Stimulated activated memory B cell treated with anti-CD40 and anti-IgM and Interleukin-4, amounts not matched to agents 10 μg/mL and 1 μg/mL and 100 μg/mL, for 72 hours (primary cell): ENCODE results near the gene BPTF.
"Not testable (repeated sequence)": the region's sequence is repeated elsewhere in the genome, so short reads cannot be mapped to it uniquely, and the experiment has no call there.

Experiments used
- ATAC-seq: fragments of 150-1000 bp; cut with Tn5 transposase; 2 replicates; pipeline ENCODE4 v1.10.0; 2021
- H3K27ac Mint-ChIP-seq: one replicate; pipeline ENCODE4 v1.8.0; 2022; ENCODE audit warnings: mild to moderate bottlenecking, mixed read lengths
- H3K27me3 Mint-ChIP-seq: one replicate; pipeline ENCODE4 v1.8.0; 2022; ENCODE audit warnings: mixed read lengths
- H3K36me3 Mint-ChIP-seq: one replicate; pipeline ENCODE4 v1.8.0; 2022; ENCODE audit warnings: mixed read lengths
- H3K4me1 Mint-ChIP-seq: one replicate; pipeline ENCODE4 v1.8.0; 2022; ENCODE audit warnings: mixed read lengths
- H3K4me3 Mint-ChIP-seq: one replicate; pipeline ENCODE4 v1.8.0; 2022; ENCODE audit warnings: mild to moderate bottlenecking, moderate library complexity, mixed read lengths
- H3K9me3 Mint-ChIP-seq: one replicate; pipeline ENCODE4 v1.8.0; 2022; ENCODE audit warnings: mixed read lengths

The BPTF gene

GRCh38 chr17:67993153-67993997 is 168.1 kb downstream of the BPTF start:
- Mint-ChIP-seq H3K36me3 (no peaks in the 10 kb centered on the region), H3K4me1 (peaks cover 36% of the 10 kb centered on the region), H3K27me3 (peaks cover 10% of the 10 kb centered on the region), H3K27ac (peak overlapping the region; percentile 86), H3K4me3 (peak overlapping the region; percentile 91), H3K9me3 (no peaks in the 10 kb centered on the region)
- ATAC-seq, result peak; percentile 90

DNA sequence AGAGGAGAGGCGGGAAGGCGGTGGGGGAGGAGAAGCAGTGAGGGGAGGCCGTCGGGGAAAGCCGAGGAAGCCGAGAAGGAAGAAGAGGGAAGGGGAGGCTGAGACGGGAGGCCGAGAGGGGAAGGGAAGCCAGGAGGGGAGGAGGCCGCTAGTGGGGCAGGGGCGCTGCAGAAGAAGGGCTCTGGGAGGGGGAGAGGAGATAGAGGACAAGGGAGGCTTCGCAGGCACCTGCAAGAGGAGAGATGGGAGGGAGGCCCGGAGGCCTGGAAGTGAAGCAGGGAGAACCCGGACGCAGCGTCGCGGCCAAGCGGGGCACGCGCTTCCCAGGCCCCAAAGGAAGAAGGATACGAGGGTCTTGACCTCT is 168.7 kb downstream of the BPTF start:
- peak overlapping the region; percentile 78 for H3K4me3 Mint-ChIP-seq
- H3K27me3 Mint-ChIP-seq, result peaks cover 10% of the 10 kb centered on the region
- H3K27ac Mint-ChIP-seq, result peak overlapping the region; percentile 86
- H3K9me3 Mint-ChIP-seq, result no peaks in the 10 kb centered on the region
- no peak for ATAC-seq
- H3K36me3 Mint-ChIP-seq, result no peaks in the 10 kb centered on the region
- peaks cover 36% of the 10 kb centered on the region for H3K4me1 Mint-ChIP-seq

- ATAC-seq, result no peak
- H3K27me3 Mint-ChIP-seq, result peaks cover 10% of the 10 kb centered on the region
- H3K36me3 Mint-ChIP-seq, result no peaks in the 10 kb centered on the region
- H3K27ac Mint-ChIP-seq, result no peak overlapping the region
- H3K9me3 Mint-ChIP-seq, result no peaks in the 10 kb centered on the region
- peaks cover 36% of the 10 kb centered on the region for H3K4me1 Mint-ChIP-seq
- H3K4me3 Mint-ChIP-seq, result peak overlapping the region; percentile 78
These were observed 169.7 kb downstream of the BPTF start for GRCh38 chr17:67994817-67995569.

DNA sequence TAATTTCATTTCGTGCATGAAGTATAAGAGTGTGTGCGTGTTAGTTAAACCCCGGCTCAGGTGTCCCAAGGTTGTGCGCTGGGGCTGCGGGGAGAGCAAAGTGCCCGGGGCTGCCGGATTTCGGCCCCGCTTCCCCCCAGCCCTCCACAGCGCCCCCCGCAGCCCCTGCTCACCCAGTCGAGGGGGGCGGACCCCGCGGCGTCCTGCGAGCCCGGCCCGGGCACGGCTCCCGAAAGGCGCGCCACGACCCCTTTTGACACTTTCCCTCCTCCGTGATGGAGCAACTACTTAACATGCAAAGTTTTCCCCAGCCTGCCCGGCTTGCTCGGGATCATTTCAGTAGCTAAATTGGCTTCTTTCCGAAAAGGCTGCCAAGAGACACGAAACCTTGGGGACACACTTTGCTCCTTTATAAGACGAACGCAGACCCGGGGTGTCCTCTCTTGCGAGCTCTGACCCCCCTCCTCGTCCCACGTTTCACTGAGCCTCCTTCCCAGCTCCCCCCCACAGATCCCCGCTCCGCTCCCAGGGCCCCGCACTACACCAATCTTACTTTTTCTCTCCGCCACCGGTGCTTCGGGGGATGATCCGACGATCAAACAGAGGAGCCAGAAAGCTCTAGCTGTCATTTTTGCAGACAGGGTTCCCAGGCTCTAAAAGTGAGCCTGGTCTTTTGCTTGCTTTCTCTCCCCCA is 170.4 kb downstream of the BPTF start:
- no peaks in the 10 kb centered on the region for H3K9me3 Mint-ChIP-seq
- ATAC-seq, result no peak
- H3K4me1 Mint-ChIP-seq, result peaks cover 36% of the 10 kb centered on the region
- peaks cover 10% of the 10 kb centered on the region for H3K27me3 Mint-ChIP-seq
- H3K4me3 Mint-ChIP-seq, result peak overlapping the region; percentile 78
- peak overlapping the region; percentile 40 for H3K27ac Mint-ChIP-seq
- H3K36me3 Mint-ChIP-seq, result no peaks in the 10 kb centered on the region

GRCh38 chr17:67996301-67997171 is 171.2 kb downstream of the BPTF start, which contains the start of gene C17orf58:
Gene C17orf58, minus strand, starts transcription at chr17:67996469. Its CDS starts 271 bp downstream, at chr17:67996198.
- H3K4me3 Mint-ChIP-seq, result peak within 1 kb of the TSS; percentile 78
- peaks cover 36% of the 10 kb centered on the region for H3K4me1 Mint-ChIP-seq
- not testable (repeated sequence) for H3K36me3 Mint-ChIP-seq, H3K9me3 Mint-ChIP-seq, ATAC-seq
- peaks cover 10% of the 10 kb centered on the region for H3K27me3 Mint-ChIP-seq
- peak within 1 kb of the TSS; percentile 40 for H3K27ac Mint-ChIP-seq

DNA sequence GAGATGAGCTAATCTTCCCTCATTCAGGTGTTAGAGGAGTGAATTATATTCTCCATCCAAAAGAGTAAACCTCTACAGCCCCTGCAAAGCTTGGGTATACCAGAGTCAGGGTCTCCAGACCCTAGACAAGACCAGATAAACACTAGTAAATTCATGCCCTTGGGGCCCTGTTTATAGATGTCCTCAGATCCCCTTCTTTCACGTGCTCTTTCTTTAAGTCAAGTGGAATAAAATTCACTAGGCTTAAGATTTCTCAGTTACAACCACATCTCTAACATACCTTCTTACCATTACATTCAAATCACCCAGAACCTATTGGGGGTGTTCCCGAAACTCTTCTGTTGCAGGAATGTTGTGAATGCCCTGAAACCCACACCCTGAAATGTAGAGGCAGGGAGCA is 173.2 kb downstream of the BPTF start:
- H3K27ac Mint-ChIP-seq, result no peak overlapping the region
- H3K9me3 Mint-ChIP-seq, result no peaks in the 10 kb centered on the region
- H3K36me3 Mint-ChIP-seq, result no peaks in the 10 kb centered on the region
- H3K27me3 Mint-ChIP-seq, result peaks cover 10% of the 10 kb centered on the region
- peaks cover 29% of the 10 kb centered on the region for H3K4me1 Mint-ChIP-seq
- H3K4me3 Mint-ChIP-seq, result no peak overlapping the region
- ATAC-seq, result no peak

DNA sequence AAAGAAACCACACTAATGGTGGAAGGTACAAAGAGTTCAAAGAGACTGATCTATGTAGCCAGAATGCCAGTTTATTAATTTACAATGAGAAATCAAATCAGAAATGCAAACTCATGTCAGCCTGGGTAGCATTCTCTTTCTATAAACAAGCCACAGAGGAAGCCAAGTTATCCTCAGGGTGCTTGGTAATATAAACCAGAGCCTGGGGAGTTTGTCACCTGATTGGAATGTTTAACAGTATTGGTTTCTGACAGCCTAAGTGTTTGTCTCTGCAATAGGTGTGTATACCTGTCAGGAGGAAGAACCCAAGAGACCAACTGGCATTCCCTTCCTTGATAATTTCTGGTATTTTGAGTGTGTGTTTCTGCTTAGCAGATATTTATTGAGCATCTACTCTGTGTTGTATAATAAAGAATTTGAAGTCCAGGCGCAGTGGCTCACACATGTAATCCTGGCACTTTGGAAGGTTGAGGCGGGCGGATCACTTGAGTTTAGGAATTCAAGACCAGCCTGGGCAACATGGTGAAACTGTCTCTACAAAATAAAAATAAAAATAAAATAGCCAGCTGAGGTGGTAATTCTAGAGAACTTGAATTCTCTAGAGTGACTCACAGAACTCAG is 174.1 kb downstream of the BPTF start:
- Mint-ChIP-seq H3K4me1 (peaks cover 22% of the 10 kb centered on the region), H3K36me3 (no peaks in the 10 kb centered on the region), H3K4me3 (no peak overlapping the region), H3K27ac (no peak overlapping the region), H3K9me3 (no peaks in the 10 kb centered on the region), H3K27me3 (peaks cover 10% of the 10 kb centered on the region)
- no peak for ATAC-seq

DNA sequence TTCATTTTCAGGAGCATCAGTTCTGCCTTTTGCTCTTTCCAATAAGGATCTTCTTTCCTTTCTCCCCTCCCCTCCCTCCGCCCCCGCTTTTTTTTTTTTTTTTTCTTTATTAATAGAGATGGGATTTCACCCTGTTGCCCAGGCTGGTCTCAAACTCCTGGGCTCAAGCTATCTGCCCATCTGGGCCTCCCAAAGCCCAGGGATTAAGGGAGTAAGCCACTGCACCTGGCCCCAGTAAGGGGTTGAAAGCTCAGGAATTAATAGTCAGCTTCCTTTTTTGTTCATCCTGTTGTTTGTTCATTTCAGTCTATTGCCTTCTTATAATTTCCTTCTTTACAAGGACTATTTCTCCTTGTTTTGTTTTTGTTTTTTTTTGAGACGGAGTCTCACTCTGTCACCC is 178.9 kb downstream of the BPTF start:
- no peak overlapping the region for H3K27ac Mint-ChIP-seq
- H3K36me3 Mint-ChIP-seq, result no peaks in the 10 kb centered on the region
- no peaks in the 10 kb centered on the region for H3K4me1 Mint-ChIP-seq
- H3K9me3 Mint-ChIP-seq, result no peaks in the 10 kb centered on the region
- H3K27me3 Mint-ChIP-seq, result no peaks in the 10 kb centered on the region
- H3K4me3 Mint-ChIP-seq, result no peak overlapping the region
- no peak for ATAC-seq

- Mint-ChIP-seq H3K27me3 (no peaks in the 10 kb centered on the region), H3K36me3 (no peaks in the 10 kb centered on the region), H3K4me3 (no peak overlapping the region), H3K27ac (no peak overlapping the region), H3K4me1 (peaks cover 6% of the 10 kb centered on the region), H3K9me3 (no peaks in the 10 kb centered on the region)
- ATAC-seq, result no peak
These were observed 181.5 kb downstream of the BPTF start for GRCh38 chr17:68006797-68007196.

- peak; percentile 60 for ATAC-seq
These were observed 185.9 kb downstream of the BPTF start for GRCh38 chr17:68011199-68011665.

DNA sequence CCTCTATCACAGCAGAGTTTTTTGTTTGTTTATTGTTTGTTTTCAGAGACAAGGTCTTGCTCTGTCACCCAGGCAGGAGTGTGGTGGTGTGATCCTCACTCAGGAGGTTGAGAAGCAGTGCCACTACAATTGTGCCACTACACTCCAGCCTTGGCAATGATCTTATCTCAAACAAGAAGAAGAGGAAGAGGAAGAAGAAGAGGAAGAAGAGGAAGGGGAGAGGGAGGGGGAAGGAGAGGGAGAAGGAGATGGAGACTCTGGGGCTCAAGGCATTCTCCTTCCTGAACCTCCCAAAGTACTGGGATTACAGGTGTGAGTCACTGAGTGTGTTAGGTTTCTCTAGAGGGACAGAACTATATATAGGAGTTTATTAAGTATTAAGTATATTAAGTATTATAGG is 188.1 kb downstream of the BPTF start:
- Mint-ChIP-seq H3K4me1 (peaks cover 6% of the 10 kb centered on the region), H3K4me3 (no peak overlapping the region), H3K27ac (no peak overlapping the region), H3K9me3 (no peaks in the 10 kb centered on the region), H3K27me3 (no peaks in the 10 kb centered on the region), H3K36me3 (no peaks in the 10 kb centered on the region)
- ATAC-seq, result no peak

More at GRCh38 chr17:68011199-68011665, 185.9 kb downstream of the BPTF start:
- peak overlapping the region; percentile 55 for H3K4me3 Mint-ChIP-seq
- H3K9me3 Mint-ChIP-seq, result no peaks in the 10 kb centered on the region
- no peaks in the 10 kb centered on the region for H3K27me3 Mint-ChIP-seq
- H3K27ac Mint-ChIP-seq, result no peak overlapping the region
- H3K4me1 Mint-ChIP-seq, result peaks cover 6% of the 10 kb centered on the region
- no peaks in the 10 kb centered on the region for H3K36me3 Mint-ChIP-seq

GRCh38 chr17:68015081-68015723 is 189.9 kb downstream of the BPTF start:
- no peak for ATAC-seq
- Mint-ChIP-seq H3K4me3 (no peak overlapping the region), H3K9me3 (no peaks in the 10 kb centered on the region), H3K36me3 (no peaks in the 10 kb centered on the region), H3K4me1 (peaks cover 14% of the 10 kb centered on the region), H3K27ac (no peak overlapping the region), H3K27me3 (no peaks in the 10 kb centered on the region)

GRCh38 chr17:68016838-68017237 is 191.5 kb downstream of the BPTF start:
- Mint-ChIP-seq H3K36me3 (no peaks in the 10 kb centered on the region), H3K27me3 (no peaks in the 10 kb centered on the region), H3K9me3 (no peaks in the 10 kb centered on the region), H3K4me3 (no peak overlapping the region), H3K27ac (no peak overlapping the region), H3K4me1 (peaks cover 14% of the 10 kb centered on the region)
- ATAC-seq, result no peak

DNA sequence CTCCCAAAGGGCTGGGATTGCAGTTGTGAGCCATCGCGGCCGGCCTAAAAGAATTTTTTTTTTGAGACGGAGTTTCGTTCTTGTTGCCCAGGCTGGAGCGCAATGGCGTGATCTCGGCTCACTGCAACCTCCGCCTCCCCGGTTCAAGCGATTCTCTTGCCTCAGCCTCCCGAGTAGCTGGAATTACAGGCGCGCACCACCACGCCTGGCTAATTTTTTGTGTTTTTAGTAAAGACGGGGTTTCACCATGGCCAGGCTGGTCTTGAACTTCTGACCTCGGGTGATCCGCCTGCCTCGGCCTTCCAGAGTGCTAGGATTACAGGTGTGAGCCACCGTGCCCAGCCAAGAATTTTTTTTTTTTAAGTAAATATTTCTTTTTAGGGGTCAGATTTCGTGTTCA is 193.2 kb downstream of the BPTF start:
- not testable (repeated sequence) for H3K4me3 Mint-ChIP-seq, H3K27ac Mint-ChIP-seq, H3K27me3 Mint-ChIP-seq, ATAC-seq, H3K36me3 Mint-ChIP-seq, H3K9me3 Mint-ChIP-seq
- H3K4me1 Mint-ChIP-seq, result peaks cover 14% of the 10 kb centered on the region
